ENCODE measurements around the gene COL23A1. TPM values are rescaled to one million over a fixed set of nuclear protein-coding genes. Genes with fewer than 3 reads are reported as not detected.

Gene COL23A1
- total and polyA plus RNA-seq, 2 of the 13 experiments (the other 11 are each of a cell fraction or from before 2014, with no cell fraction given) = not detected

DNA sequence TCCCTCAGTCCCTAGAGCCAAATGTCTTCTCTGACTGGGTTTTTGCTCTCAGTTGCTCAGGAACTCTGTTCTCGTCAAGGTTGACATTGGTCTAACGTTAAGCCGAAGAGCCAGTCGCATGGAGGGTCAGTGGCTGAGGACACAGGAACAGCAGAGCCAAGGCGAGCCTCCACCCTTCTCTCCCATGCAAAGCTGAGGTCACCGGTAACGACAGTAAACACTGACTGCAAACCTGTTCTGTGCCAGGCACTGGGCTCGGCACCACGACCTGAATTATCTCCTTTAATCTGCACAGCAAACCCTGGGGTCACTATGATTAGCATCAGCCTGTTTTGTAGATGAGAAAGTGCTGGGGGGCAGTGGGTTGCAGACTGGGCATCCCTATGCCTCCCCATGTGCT, 171.0 kb downstream of the COL23A1 start:
- TF ChIP-seq, protein P1, sequence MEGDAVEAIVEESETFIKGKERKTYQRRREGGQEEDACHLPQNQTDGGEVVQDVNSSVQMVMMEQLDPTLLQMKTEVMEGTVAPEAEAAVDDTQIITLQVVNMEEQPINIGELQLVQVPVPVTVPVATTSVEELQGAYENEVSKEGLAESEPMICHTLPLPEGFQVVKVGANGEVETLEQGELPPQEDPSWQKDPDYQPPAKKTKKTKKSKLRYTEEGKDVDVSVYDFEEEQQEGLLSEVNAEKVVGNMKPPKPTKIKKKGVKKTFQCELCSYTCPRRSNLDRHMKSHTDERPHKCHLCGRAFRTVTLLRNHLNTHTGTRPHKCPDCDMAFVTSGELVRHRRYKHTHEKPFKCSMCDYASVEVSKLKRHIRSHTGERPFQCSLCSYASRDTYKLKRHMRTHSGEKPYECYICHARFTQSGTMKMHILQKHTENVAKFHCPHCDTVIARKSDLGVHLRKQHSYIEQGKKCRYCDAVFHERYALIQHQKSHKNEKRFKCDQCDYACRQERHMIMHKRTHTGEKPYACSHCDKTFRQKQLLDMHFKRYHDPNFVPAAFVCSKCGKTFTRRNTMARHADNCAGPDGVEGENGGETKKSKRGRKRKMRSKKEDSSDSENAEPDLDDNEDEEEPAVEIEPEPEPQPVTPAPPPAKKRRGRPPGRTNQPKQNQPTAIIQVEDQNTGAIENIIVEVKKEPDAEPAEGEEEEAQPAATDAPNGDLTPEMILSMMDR (CRISPR knock-in tag; IDR thresholded peaks at IDR 0.05) = no peak
- TF ChIP-seq ZNF24 (IDR thresholded peaks at IDR 0.05) (no peak), KLF16 (CRISPR knock-in tag; IDR thresholded peaks at IDR 0.05) (no peak), YEATS2 (CRISPR knock-in tag; IDR thresholded peaks at IDR 0.05; ENCODE audit: borderline replicate concordance) (no peak), ZFP1 (CRISPR knock-in tag; IDR thresholded peaks at IDR 0.05) (no peak), ZNF274 (CRISPR knock-in tag; IDR thresholded peaks at IDR 0.05) (no peak), ZNF335 (CRISPR knock-in tag; IDR thresholded peaks at IDR 0.05) (no peak), ZNF781 (CRISPR knock-in tag; IDR thresholded peaks at IDR 0.05; ENCODE audit: borderline replicate concordance, not compliant biosample characterization) (no peak), MAFG (CRISPR knock-in tag; IDR thresholded peaks at IDR 0.05) (no peak), HOXA3 (CRISPR knock-in tag; IDR thresholded peaks at IDR 0.05) (no peak), ZNF777 (CRISPR knock-in tag; IDR thresholded peaks at IDR 0.05) (no peak)
- TF ChIP-seq, protein P2, sequence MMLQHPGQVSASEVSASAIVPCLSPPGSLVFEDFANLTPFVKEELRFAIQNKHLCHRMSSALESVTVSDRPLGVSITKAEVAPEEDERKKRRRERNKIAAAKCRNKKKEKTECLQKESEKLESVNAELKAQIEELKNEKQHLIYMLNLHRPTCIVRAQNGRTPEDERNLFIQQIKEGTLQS (CRISPR knock-in tag; IDR thresholded peaks at IDR 0.05) = no peak
- TF ChIP-seq, protein P3, sequence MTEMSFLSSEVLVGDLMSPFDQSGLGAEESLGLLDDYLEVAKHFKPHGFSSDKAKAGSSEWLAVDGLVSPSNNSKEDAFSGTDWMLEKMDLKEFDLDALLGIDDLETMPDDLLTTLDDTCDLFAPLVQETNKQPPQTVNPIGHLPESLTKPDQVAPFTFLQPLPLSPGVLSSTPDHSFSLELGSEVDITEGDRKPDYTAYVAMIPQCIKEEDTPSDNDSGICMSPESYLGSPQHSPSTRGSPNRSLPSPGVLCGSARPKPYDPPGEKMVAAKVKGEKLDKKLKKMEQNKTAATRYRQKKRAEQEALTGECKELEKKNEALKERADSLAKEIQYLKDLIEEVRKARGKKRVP (CRISPR knock-in tag; IDR thresholded peaks at IDR 0.05) = no peak
- Histone ChIP-seq H3K36me3 (replicated peaks in 1 of 2; ENCODE audit: control insufficient read depth in 1 of 2, insufficient read depth in 2 of 2, low read length in 2 of 2) (no peaks in the 10 kb centered on the region), H3K27ac (ENCODE audit: extremely low read length, insufficient read depth, low read length) (no peak overlapping the region), H3K79me2 (ENCODE audit: insufficient read depth, low read length) (no peaks in the 10 kb centered on the region), H3K4me1 (ENCODE audit: insufficient read depth, low read length) (no peaks in the 10 kb centered on the region), H2AFZ (ENCODE audit: low read length) (no peak overlapping the region), H3K9ac (ENCODE audit: insufficient read depth, low read depth, low read length) (no peak overlapping the region), H3K4me2 (ENCODE audit: low read depth, low read length) (no peak overlapping the region), H3K9me3 (ENCODE audit: low read length) (no peaks in the 10 kb centered on the region), H4K20me1 (ENCODE audit: insufficient read depth, low read length) (no peaks in the 10 kb centered on the region), H3K4me3 (replicated peaks in 1 of 3; ENCODE audit: insufficient read depth in 1 of 3, low read depth in 2 of 3, low read length in 3 of 3) (no peak overlapping the region), H3K27me3 (ENCODE audit: control insufficient read depth in 1 of 2, insufficient read depth in 2 of 2, low read length in 2 of 2) (peaks cover 0 to 13% of the 10 kb centered on the region in 2 experiments; a peak in 3 of 5 replicates)
- CTCF ChIA-PET (ENCODE audit: low intra/inter-chr PET ratio, low total read pairs) = no interaction called here
- POLR2A ChIA-PET = no interaction called here
- ATAC-seq = no peak
- no peak for DNase-seq (ENCODE audit: low spot score)
- 42% methylated on average over 7 of the region's 9 CpGs for WGBS (ENCODE audit: low lambda C conversion rate)
- in situ Hi-C loops (cut with HindIII; ENCODE audit: extremely low pct_ligation_motif_present, low pct_unique_long_range_greater_than_20kb) = no loop called here
- FAIRE-seq = no peak
- intact Hi-C loops (cut with micrococcal nuclease; ENCODE audit: unreplicated experiment) = no loop called here
- BruUV-seq (replicated peaks) = no TSS peak
